ENCODE results near the gene CARD11. TPM values are rescaled to one million over a fixed set of nuclear protein-coding genes. Genes with fewer than 3 reads are reported as not detected.

Gene CARD11
- total and polyA plus RNA-seq, 5 donors from 2014 or later, result 7.1 to 118 (median 10.8) TPM

DNA sequence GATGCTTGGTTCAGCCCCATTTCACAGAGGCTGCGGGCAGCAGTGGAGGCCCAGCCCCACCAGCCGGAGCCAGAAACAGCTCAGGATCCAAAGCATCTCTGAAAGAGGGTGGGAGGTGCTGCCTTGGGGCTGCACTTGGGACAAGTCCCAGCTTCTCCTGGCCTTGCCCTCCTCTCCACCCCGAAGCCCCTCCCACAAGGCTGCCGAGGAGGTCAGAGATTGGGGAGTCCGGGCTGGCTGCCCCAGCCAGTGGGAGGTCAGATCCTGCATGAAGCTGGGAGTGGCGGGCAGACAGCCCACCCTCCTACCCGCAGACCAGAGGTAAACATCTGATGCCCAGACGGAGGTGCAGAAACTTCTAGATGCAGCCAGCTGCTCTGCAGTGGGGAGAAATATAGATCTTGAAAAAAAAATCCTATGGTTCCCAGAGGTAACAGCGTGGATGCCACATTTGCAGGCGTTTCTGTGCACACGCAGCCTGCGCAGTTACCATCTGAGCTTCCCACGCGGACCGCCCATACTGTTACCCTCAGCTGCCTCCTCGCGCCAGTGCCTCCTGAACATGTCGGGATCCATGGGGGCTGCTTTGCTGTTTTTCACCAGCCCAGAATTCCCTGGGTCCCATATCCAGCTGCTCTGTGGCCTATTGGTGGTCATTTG, 162.7 kb downstream of the CARD11 start:
- Histone ChIP-seq H3K4me1 (ENCODE audit: control insufficient read depth, insufficient read depth, low read length, poor library complexity, severe bottlenecking) (peaks cover 13% of the 10 kb centered on the region), H3K27me3 (ENCODE audit: control insufficient read depth, insufficient read depth, low read length) (no peaks in the 10 kb centered on the region), H3K4me3 (ENCODE audit: low read depth, low read length) (no peak overlapping the region), H3K27ac (ENCODE audit: insufficient read depth, low read length, poor library complexity, severe bottlenecking) (no peak overlapping the region), H3K36me3 (ENCODE audit: control insufficient read depth, insufficient read depth, low read length) (no peaks in the 10 kb centered on the region), H3K9me3 (ENCODE audit: control insufficient read depth in 2 of 2, low read length in 2 of 2) (no peaks in the 10 kb centered on the region)
- H3K4me1 Mint-ChIP-seq, result peaks cover 0 to 27% (median 10%) of the 10 kb centered on the region in 4 donors
- H3K4me3 Mint-ChIP-seq, result no peak overlapping the region
- no peaks in the 10 kb centered on the region for H3K36me3 Mint-ChIP-seq
- DNase-seq, result no peak
- no peak overlapping the region for H3K27ac Mint-ChIP-seq
- ATAC-seq (ENCODE audit: low read depth in 2 of 2), result no peak
- H3K9me3 Mint-ChIP-seq, result no peaks in the 10 kb centered on the region
- no peaks in the 10 kb centered on the region for H3K27me3 Mint-ChIP-seq

DNA sequence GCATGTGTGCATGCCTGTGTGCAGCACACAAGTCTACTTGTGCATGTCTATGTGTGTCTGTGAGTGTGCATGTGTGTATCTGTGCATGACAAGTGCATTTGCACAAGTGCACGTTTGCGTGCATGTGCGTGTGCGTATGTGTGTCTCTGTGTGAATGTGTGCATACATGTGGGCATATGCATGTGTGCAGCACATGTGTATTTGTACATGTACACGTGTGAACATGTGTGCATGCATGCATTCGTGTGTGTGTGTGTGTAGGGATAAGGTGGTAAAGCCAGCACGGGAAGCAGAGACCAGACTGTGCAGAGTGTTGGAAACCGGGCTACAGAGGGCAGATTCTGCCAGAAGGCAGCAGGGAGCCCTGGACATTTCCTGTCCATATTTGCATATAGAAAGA, 163.6 kb downstream of the CARD11 start:
- peak overlapping the region in 2 of 4 donors; percentile 3 to 12 for H3K4me3 Mint-ChIP-seq
- Histone ChIP-seq H3K4me1 (ENCODE audit: control insufficient read depth, insufficient read depth, low read length, poor library complexity, severe bottlenecking) (peaks cover 13% of the 10 kb centered on the region), H3K27ac (ENCODE audit: insufficient read depth, low read length, poor library complexity, severe bottlenecking) (no peak overlapping the region), H3K36me3 (ENCODE audit: control insufficient read depth, insufficient read depth, low read length) (no peaks in the 10 kb centered on the region), H3K9me3 (ENCODE audit: control insufficient read depth in 2 of 2, low read length in 2 of 2) (no peaks in the 10 kb centered on the region), H3K27me3 (ENCODE audit: control insufficient read depth, insufficient read depth, low read length) (no peaks in the 10 kb centered on the region), H3K4me3 (ENCODE audit: low read depth, low read length) (no peak overlapping the region)
- no peaks in the 10 kb centered on the region for H3K9me3 Mint-ChIP-seq
- no peaks in the 10 kb centered on the region for H3K36me3 Mint-ChIP-seq
- peaks cover 0 to 27% (median 10%) of the 10 kb centered on the region in 4 donors for H3K4me1 Mint-ChIP-seq
- no peaks in the 10 kb centered on the region for H3K27me3 Mint-ChIP-seq
- ATAC-seq (ENCODE audit: low read depth in 2 of 2) (no peak), DNase-seq (no peak)
- peak overlapping the region in 2 of 3 donors; percentile 28 to 72 for H3K27ac Mint-ChIP-seq

GRCh38 chr7:2879354-2879753, 164.3 kb downstream of the CARD11 start:
- Mint-ChIP-seq H3K4me1 (peaks cover 0 to 33% (median 11%) of the 10 kb centered on the region in 4 donors), H3K27me3 (no peaks in the 10 kb centered on the region), H3K9me3 (no peaks in the 10 kb centered on the region), H3K36me3 (no peaks in the 10 kb centered on the region), H3K4me3 (peak overlapping the region in 3 of 4 donors; percentile 12 to 83 (median 29)), H3K27ac (peak overlapping the region in 1 of 3 donors; percentile 60)
- no peaks in the 10 kb centered on the region for H3K36me3 ChIP-seq (ENCODE audit: control insufficient read depth, insufficient read depth, low read length)
- no peak for DNase-seq
- no peak for ATAC-seq (ENCODE audit: low read depth in 2 of 2)
- H3K4me1 ChIP-seq (ENCODE audit: control insufficient read depth, insufficient read depth, low read length, poor library complexity, severe bottlenecking), result peaks cover 13% of the 10 kb centered on the region
- no peak overlapping the region for H3K27ac ChIP-seq (ENCODE audit: insufficient read depth, low read length, poor library complexity, severe bottlenecking)
- H3K27me3 ChIP-seq (ENCODE audit: control insufficient read depth, insufficient read depth, low read length), result no peaks in the 10 kb centered on the region
- no peaks in the 10 kb centered on the region for H3K9me3 ChIP-seq (ENCODE audit: control insufficient read depth in 2 of 2, low read length in 2 of 2)
- H3K4me3 ChIP-seq (ENCODE audit: low read depth, low read length), result peak overlapping the region; percentile 10

- Mint-ChIP-seq H3K4me1 (peaks cover 0 to 39% (median 15%) of the 10 kb centered on the region in 4 donors), H3K36me3 (no peaks in the 10 kb centered on the region), H3K9me3 (no peaks in the 10 kb centered on the region), H3K4me3 (peak overlapping the region in 1 of 4 donors; percentile 83), H3K27ac (peak overlapping the region in 2 of 3 donors; percentile 60 to 80), H3K27me3 (no peaks in the 10 kb centered on the region)
- Histone ChIP-seq H3K4me1 (ENCODE audit: control insufficient read depth, insufficient read depth, low read length, poor library complexity, severe bottlenecking) (peaks cover 13% of the 10 kb centered on the region), H3K27ac (ENCODE audit: insufficient read depth, low read length, poor library complexity, severe bottlenecking) (no peak overlapping the region), H3K9me3 (ENCODE audit: control insufficient read depth in 2 of 2, low read length in 2 of 2) (no peaks in the 10 kb centered on the region), H3K4me3 (ENCODE audit: low read depth, low read length) (no peak overlapping the region), H3K27me3 (ENCODE audit: control insufficient read depth, insufficient read depth, low read length) (no peaks in the 10 kb centered on the region), H3K36me3 (ENCODE audit: control insufficient read depth, insufficient read depth, low read length) (no peaks in the 10 kb centered on the region)
- ATAC-seq (ENCODE audit: low read depth in 2 of 2), result no peak
- DNase-seq, result no peak
Measured at GRCh38 chr7:2878306-2878705, 165.4 kb downstream of the CARD11 start.

DNA sequence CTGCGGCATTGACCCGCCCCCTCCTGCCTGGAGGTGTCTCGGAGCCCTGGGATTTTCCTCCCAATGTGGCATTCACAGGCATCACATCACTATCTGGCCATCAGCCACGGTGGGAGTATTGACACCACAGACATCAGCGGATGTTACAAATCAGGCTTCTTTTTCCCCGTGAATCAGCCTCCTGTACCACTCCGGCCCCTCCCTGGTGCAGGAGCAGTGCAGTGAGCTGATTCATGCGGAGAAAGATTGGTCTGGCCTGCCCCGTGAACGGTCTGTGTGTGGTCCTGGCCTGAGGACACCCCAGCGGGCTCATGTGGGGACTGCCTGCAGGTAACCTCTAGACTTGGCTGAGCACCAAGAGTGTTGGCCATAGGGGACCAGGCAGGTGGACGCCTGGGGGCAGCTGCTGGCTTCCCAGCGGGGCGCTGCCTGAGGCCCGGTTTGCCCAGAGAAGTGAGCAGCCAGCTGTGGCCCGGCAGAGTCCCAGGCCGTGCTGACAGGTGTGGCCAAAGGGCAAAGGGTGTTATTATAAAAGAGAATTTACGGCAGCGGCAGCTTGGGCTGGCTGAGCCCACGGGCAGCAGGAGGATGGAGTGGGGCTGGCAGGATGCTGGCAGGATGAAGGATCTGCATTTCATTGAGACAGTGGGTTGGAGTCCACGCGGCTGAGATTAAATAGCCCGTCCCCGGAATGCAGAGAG, 167.5 kb downstream of the CARD11 start:
- no peak overlapping the region for H3K27ac ChIP-seq (ENCODE audit: insufficient read depth, low read length, poor library complexity, severe bottlenecking)
- H3K4me1 ChIP-seq (ENCODE audit: control insufficient read depth, insufficient read depth, low read length, poor library complexity, severe bottlenecking), result peaks cover 18% of the 10 kb centered on the region
- H3K36me3 Mint-ChIP-seq, result no peaks in the 10 kb centered on the region
- H3K4me1 Mint-ChIP-seq, result peaks cover 0 to 55% (median 19%) of the 10 kb centered on the region in 4 donors
- no peaks in the 10 kb centered on the region for H3K36me3 ChIP-seq (ENCODE audit: control insufficient read depth, insufficient read depth, low read length)
- no peaks in the 10 kb centered on the region for H3K9me3 ChIP-seq (ENCODE audit: control insufficient read depth in 2 of 2, low read length in 2 of 2)
- no peak overlapping the region for H3K4me3 ChIP-seq (ENCODE audit: low read depth, low read length)
- DNase-seq (no peak), ATAC-seq (ENCODE audit: low read depth in 2 of 2) (no peak)
- H3K27me3 Mint-ChIP-seq, result no peaks in the 10 kb centered on the region
- H3K27me3 ChIP-seq (ENCODE audit: control insufficient read depth, insufficient read depth, low read length), result no peaks in the 10 kb centered on the region
- H3K9me3 Mint-ChIP-seq, result no peaks in the 10 kb centered on the region
- H3K27ac Mint-ChIP-seq, result peak overlapping the region in 1 of 3 donors; percentile 86
- H3K4me3 Mint-ChIP-seq, result no peak overlapping the region

GRCh38 chr7:2873686-2874551, 169.7 kb downstream of the CARD11 start:
- no peaks in the 10 kb centered on the region for H3K27me3 Mint-ChIP-seq
- Histone ChIP-seq H3K4me1 (ENCODE audit: control insufficient read depth, insufficient read depth, low read length, poor library complexity, severe bottlenecking) (peaks cover 36% of the 10 kb centered on the region), H3K9me3 (ENCODE audit: control insufficient read depth in 2 of 2, low read length in 2 of 2) (no peaks in the 10 kb centered on the region), H3K27ac (ENCODE audit: insufficient read depth, low read length, poor library complexity, severe bottlenecking) (no peak overlapping the region), H3K27me3 (ENCODE audit: control insufficient read depth, insufficient read depth, low read length) (no peaks in the 10 kb centered on the region), H3K36me3 (ENCODE audit: control insufficient read depth, insufficient read depth, low read length) (no peaks in the 10 kb centered on the region), H3K4me3 (ENCODE audit: low read depth, low read length) (no peak overlapping the region)
- peaks cover 3% of the 10 kb centered on the region for H3K36me3 Mint-ChIP-seq
- DNase-seq, result no peak
- H3K27ac Mint-ChIP-seq, result peak overlapping the region; percentile 3 to 63 (median 16)
- ATAC-seq (ENCODE audit: low read depth in 2 of 2), result no peak
- H3K4me3 Mint-ChIP-seq, result peak overlapping the region in 1 of 4 donors; percentile 64
- H3K9me3 Mint-ChIP-seq, result no peaks in the 10 kb centered on the region
- H3K4me1 Mint-ChIP-seq, result peaks cover 5 to 64% (median 26%) of the 10 kb centered on the region in 4 donors

GRCh38 chr7:2873146-2873545, 170.5 kb downstream of the CARD11 start:
- Mint-ChIP-seq H3K9me3 (no peaks in the 10 kb centered on the region), H3K27ac (peak overlapping the region in 2 of 3 donors; percentile 82 to 93), H3K4me3 (peak overlapping the region in 1 of 4 donors; percentile 64), H3K36me3 (peaks cover 3% of the 10 kb centered on the region), H3K4me1 (peaks cover 9 to 61% (median 25%) of the 10 kb centered on the region in 4 donors), H3K27me3 (no peaks in the 10 kb centered on the region)
- ATAC-seq (ENCODE audit: low read depth in 2 of 2) (no peak), DNase-seq (no peak)
- Histone ChIP-seq H3K27ac (ENCODE audit: insufficient read depth, low read length, poor library complexity, severe bottlenecking) (no peak overlapping the region), H3K36me3 (ENCODE audit: control insufficient read depth, insufficient read depth, low read length) (no peaks in the 10 kb centered on the region), H3K4me1 (ENCODE audit: control insufficient read depth, insufficient read depth, low read length, poor library complexity, severe bottlenecking) (peaks cover 33% of the 10 kb centered on the region), H3K4me3 (ENCODE audit: low read depth, low read length) (no peak overlapping the region), H3K9me3 (ENCODE audit: control insufficient read depth in 2 of 2, low read length in 2 of 2) (no peaks in the 10 kb centered on the region), H3K27me3 (ENCODE audit: control insufficient read depth, insufficient read depth, low read length) (no peaks in the 10 kb centered on the region)
